Tibial nerve (tissue), 4 donors: ENCODE data around the gene IBA57. TPM values are rescaled to one million over a fixed set of nuclear protein-coding genes. Genes with fewer than 3 reads are reported as not detected.

Experiments
- DNase-seq, 2 donors: peaks; one replicate each; pipeline ENCODE4 v3.0.0-alpha.2; 2019; ENCODE audit warnings: low spot score in 2 of 2
- H3K27ac ChIP-seq, 4 donors: fragments of 200-600 bp; sonication (generic) in 3 of 4; one replicate each; pipeline ENCODE4 v1.5.1; 2017 to 2019; ENCODE audit warnings: mild to moderate bottlenecking in 1 of 4
- H3K27me3 ChIP-seq, 2 donors: fragments of 200-600 bp; sonication (generic) in 1 of 2; one replicate each; pipeline versions ENCODE4 v1.5.1 to v1.6.0; 2017 to 2019
- H3K36me3 ChIP-seq, 3 donors: fragments of 200-600 bp; sonication (generic); one replicate each; pipeline ENCODE4 v1.5.1; 2018 to 2019
- H3K4me1 ChIP-seq, 4 donors: fragments of 200-600 bp; sonication (generic) in 3 of 4; one replicate each; pipeline ENCODE4 v1.5.1; 2017 to 2019
- H3K4me3 ChIP-seq, 4 donors: fragments of 200-600 bp; sonication (generic) in 3 of 4; one replicate each; pipeline ENCODE4 v1.5.1; 2017 to 2019; ENCODE audit warnings: mild to moderate bottlenecking in 1 of 4, moderate library complexity in 1 of 4
- H3K9me3 ChIP-seq, 4 donors: fragments of 200-600 bp; sonication (generic) in 3 of 4; one replicate each; pipeline ENCODE4 v1.5.1; 2017 to 2019
- CTCF ChIP-seq, 5 experiments: fragments of 200-600 bp in 3 of 5; fragments of 450-650 bp in 2 of 5; sonication (generic) in 3 of 5; IDR thresholded peaks; one replicate each; pipeline ENCODE4 v1.5.1; 2016 to 2019; ENCODE audit warnings: antibody characterized with exemption in 5 of 5, mild to moderate bottlenecking in 3 of 5, moderate library complexity in 2 of 5
- EP300 ChIP-seq, 2 donors: sonication (generic); formaldehyde crosslinking; IDR thresholded peaks; one replicate each; pipeline ENCODE4 v1.6.1; 2017; ENCODE audit warnings: antibody characterized with exemption in 2 of 2, mild to moderate bottlenecking in 1 of 2
- POLR2A ChIP-seq, 2 donors: fragments of 450-650 bp; IDR thresholded peaks; one replicate each; pipeline ENCODE4 v1.6.1; 2017; ENCODE audit warnings: antibody characterized with exemption in 2 of 2, mild to moderate bottlenecking in 2 of 2, moderate library complexity in 2 of 2
- WGBS, 2 donors: methylation state at CpG; one replicate each; pipeline ENCODE4 v1.1.5; 2018; 5-methylcytosine and 5-hydroxymethylcytosine counted together
- total RNA-seq, 4 donors: library from RNA; depleted of rRNA; stranded (reverse); fragments of >200 nt; gene quantifications; one replicate each; pipeline ENCODE4 v1.1.0, GENCODE V29; 2016

IBA57 gene
- total RNA-seq, 4 donors from 2014 or later: 5.5 to 17.8 (median 9.2) TPM

- WGBS, 2 donors: 37 to 73% methylated on average over 31 to 81 of the region's 98 CpGs
- H3K36me3 ChIP-seq: no peaks in the 10 kb centered on the region
- H3K27me3 ChIP-seq: peaks cover 0 to 4% of the 10 kb centered on the region in 2 donors
- TF ChIP-seq CTCF (IDR thresholded peaks at IDR 0.05) (no peak), POLR2A (IDR thresholded peaks at IDR 0.05) (no peak), EP300 (IDR thresholded peaks at IDR 0.05) (no peak)
- no peak overlapping the region for H3K4me3 ChIP-seq
- H3K4me1 ChIP-seq: peaks cover 0 to 59% (median 15%) of the 10 kb centered on the region in 4 donors
- no peak overlapping the region for H3K27ac ChIP-seq
- no peaks in the 10 kb centered on the region for H3K9me3 ChIP-seq
- no peak for DNase-seq
Measured at GRCh38 chr1:228158151-228159007, 7.2 kb upstream of the IBA57 start.

- Histone ChIP-seq H3K36me3 (no peaks in the 10 kb centered on the region), H3K27me3 (peaks cover 0 to 4% of the 10 kb centered on the region in 2 donors), H3K9me3 (no peaks in the 10 kb centered on the region), H3K4me3 (no peak overlapping the region), H3K4me1 (peaks cover 0 to 67% (median 17%) of the 10 kb centered on the region in 4 donors), H3K27ac (no peak overlapping the region)
- no peak for TF ChIP-seq POLR2A (IDR thresholded peaks at IDR 0.05)
- no peak for TF ChIP-seq EP300 (IDR thresholded peaks at IDR 0.05)
- no peak for TF ChIP-seq CTCF (IDR thresholded peaks at IDR 0.05)
- DNase-seq: no peak
- WGBS, 2 donors: 82 to 83% methylated on average over 12 to 14 of the region's 14 CpGs
Measured at GRCh38 chr1:228159008-228159665, 6.5 kb upstream of the IBA57 start.

GRCh38 chr1:228160201-228160761, 5.3 kb upstream of the IBA57 start:
- Histone ChIP-seq H3K36me3 (no peaks in the 10 kb centered on the region), H3K4me1 (peaks cover 0 to 76% (median 24%) of the 10 kb centered on the region in 4 donors), H3K27me3 (peaks cover 0 to 4% of the 10 kb centered on the region in 2 donors), H3K4me3 (no peak overlapping the region), H3K9me3 (no peaks in the 10 kb centered on the region), H3K27ac (no peak overlapping the region)
- no peak for DNase-seq
- TF ChIP-seq POLR2A (IDR thresholded peaks at IDR 0.05) (no peak), EP300 (IDR thresholded peaks at IDR 0.05) (no peak), CTCF (IDR thresholded peaks at IDR 0.05) (no peak)
- WGBS, 2 donors: 69 to 74% methylated on average over 14 to 15 of the region's 15 CpGs

GRCh38 chr1:228161362-228161761, 4.2 kb upstream of the IBA57 start:
- no peaks in the 10 kb centered on the region for H3K36me3 ChIP-seq
- H3K4me3 ChIP-seq: no peak overlapping the region
- no peak for TF ChIP-seq EP300 (IDR thresholded peaks at IDR 0.05)
- no peak for TF ChIP-seq CTCF (IDR thresholded peaks at IDR 0.05)
- no peak for TF ChIP-seq POLR2A (IDR thresholded peaks at IDR 0.05)
- no peak for DNase-seq
- peaks cover 0 to 4% of the 10 kb centered on the region in 2 donors for H3K27me3 ChIP-seq
- 39 to 44% methylated on average over 6 of the region's 7 CpGs for WGBS, 2 donors
- H3K27ac ChIP-seq: peak overlapping the region in 3 of 4 donors; percentile 32 to 100 (median 66)
- H3K9me3 ChIP-seq: no peaks in the 10 kb centered on the region
- H3K4me1 ChIP-seq: peaks cover 0 to 71% (median 24%) of the 10 kb centered on the region in 4 donors
